Epithelial cell of esophagus (primary cell): Measurements from ENCODE around the gene NUCB1.
A peak's percentile ranks its signal among the peaks of the same experiment; 100 is the strongest.

Experiments
- DNase-seq: peaks from one replicate; pipeline ENCODE4 v3.0.0; 2010; ENCODE audit warnings: low read depth
- H3K4me3 ChIP-seq: 2 replicates; pipeline ENCODE4 v1.5.1; 2011; ENCODE audit warnings: mild to moderate bottlenecking, low read length, control low read depth
- CTCF ChIP-seq: IDR thresholded peaks from 2 replicates; pipeline ENCODE4 v1.5.1; 2011; ENCODE audit warnings: low read depth, mild to moderate bottlenecking, low read length, control low read depth, inconsistent platforms; ENCODE audit not compliant: insufficient read depth; ENCODE audit errors: missing control alignments

The NUCB1 gene

DNA sequence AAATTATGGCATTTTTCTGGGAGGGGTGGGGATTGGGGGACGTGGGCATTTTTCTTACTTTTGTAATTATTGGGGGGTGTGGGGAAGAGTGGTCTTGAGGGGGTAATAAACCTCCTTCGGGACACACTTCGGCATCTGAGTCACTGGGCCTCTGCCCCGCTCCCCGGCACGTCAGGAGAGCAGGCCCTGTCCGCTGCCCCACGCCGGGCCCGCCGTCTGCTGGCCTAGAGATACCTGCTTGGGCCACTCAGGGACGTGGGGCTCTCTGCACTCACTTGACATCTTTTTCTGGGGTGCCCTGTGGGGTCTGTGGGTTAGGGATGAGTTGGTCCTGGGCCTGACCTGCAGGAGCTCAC, 61.5 kb downstream of the NUCB1 start:
- no peak overlapping the region for H3K4me3 ChIP-seq
- no peak for TF ChIP-seq CTCF
- DNase-seq: no peak

- DNase-seq: peak; percentile 11
- TF ChIP-seq CTCF: no peak
- H3K4me3 ChIP-seq: no peak overlapping the region
Measured at GRCh38 chr19:48962029-48962848, 62.1 kb downstream of the NUCB1 start.

DNA sequence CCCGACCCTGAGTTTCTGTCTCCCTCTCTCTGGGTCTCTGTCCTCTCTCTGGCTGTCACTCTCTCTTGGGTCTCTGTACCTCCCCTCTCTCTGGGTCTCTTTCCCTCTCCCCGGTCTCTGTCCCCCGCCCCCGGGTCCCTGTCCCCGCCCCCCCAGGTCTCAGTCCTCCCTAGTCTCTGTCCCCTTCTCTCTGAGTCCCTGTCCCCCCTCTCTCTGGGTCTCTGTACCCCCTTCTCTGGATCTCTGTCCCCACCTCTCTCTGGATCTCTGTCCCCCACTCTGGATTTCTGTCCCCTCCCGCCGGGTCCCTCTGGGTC, 62.7 kb downstream of the NUCB1 start:
- no peak for TF ChIP-seq CTCF
- no peak for DNase-seq
- H3K4me3 ChIP-seq: no peak overlapping the region

GRCh38 chr19:48963371-48964204, 63.5 kb downstream of the NUCB1 start:
- DNase-seq: peak; percentile 68
- H3K4me3 ChIP-seq: peak overlapping the region; percentile 18
- TF ChIP-seq CTCF: no peak

DNA sequence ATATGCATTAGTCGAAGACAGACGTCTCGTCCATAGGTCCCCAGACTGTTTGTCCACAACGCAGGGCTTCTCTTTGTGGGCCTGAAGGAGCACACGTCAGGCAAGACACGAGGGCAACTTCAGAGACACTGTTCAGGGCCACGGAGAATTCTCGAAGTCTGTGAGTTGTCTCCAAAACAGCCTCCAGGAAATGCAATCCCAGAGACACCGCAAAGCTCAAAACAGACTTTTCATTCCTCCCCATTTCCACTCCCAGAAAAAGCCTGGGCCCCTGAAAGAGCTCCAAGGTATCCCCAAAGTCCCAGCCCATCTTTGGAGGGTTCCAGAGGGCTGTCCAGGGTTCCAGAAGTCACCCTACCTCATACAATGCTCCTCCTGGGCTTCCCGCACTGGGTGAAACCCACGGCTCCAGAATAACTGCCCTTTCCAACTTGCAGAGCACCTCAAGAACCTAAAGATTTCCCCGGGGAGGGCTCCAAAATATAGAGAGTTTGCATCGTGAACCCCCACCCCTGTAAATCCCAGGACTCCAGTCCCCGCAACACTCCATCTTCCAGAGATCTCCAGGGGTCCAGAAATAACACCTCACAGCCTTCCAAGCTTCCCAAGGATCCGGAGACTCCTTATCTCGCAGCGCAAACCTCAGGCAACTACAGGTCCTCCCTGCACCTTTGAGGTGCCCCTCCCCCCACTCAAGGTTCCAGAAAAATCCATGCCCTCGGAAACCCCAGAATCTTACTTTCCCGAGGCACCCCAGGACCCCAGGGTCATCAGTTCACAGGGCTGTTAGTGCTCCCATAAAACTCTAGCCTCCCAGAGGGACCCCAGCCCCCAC, 64.3 kb downstream of the NUCB1 start:
- TF ChIP-seq CTCF: no peak
- peak overlapping the region; percentile 5 for H3K4me3 ChIP-seq
- peak; percentile 18 for DNase-seq

DNA sequence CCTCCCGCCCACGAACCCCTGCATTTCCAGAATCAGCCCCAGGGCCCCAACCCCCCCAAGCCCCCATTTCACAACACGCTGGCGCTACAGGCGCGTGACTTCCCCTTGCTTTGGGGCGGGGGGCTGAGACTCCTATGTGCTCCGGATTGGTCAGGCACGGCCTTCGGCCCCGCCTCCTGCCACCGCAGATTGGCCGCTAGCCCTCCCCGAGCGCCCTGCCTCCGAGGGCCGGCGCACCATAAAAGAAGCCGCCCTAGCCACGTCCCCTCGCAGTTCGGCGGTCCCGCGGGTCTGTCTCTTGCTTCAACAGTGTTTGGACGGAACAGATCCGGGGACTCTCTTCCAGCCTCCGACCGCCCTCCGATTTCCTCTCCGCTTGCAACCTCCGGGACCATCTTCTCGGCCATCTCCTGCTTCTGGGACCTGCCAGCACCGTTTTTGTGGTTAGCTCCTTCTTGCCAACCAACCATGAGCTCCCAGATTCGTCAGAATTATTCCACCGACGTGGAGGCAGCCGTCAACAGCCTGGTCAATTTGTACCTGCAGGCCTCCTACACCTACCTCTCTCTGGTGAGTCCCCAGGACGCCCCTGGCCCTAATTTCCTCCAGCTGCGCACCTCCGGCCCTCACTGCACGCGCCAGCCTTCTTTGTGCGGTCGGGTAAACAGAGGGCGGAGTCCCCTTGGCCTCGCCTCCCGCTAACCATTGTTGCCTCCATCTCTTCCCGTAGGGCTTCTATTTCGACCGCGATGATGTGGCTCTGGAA, 65.1 kb downstream of the NUCB1 start, which contains the start of gene FTL:
FTL (plus strand) TSS at position 270 of the 766 bp plus-strand sequence; CDS start at position 469, 199 bp downstream.
- H3K4me3 ChIP-seq: peak within 1 kb of the TSS; percentile 86
- DNase-seq: peak; percentile 92
- TF ChIP-seq CTCF: no peak
